GM18502 (cell line): ENCODE results near the gene RNF11.
"Not testable (repeated sequence)": the region's sequence is repeated elsewhere in the genome, so short reads cannot be mapped to it uniquely, and the experiment has no call there.

Experiments used
- ATAC-seq: cut with Tn5 transposase; IDR thresholded peaks from one replicate; pipeline ENCODE4 v1.9.1; 2021; ENCODE audit warnings: mild to moderate bottlenecking; ENCODE audit not compliant: unreplicated experiment, poor library complexity

The RNF11 gene

DNA sequence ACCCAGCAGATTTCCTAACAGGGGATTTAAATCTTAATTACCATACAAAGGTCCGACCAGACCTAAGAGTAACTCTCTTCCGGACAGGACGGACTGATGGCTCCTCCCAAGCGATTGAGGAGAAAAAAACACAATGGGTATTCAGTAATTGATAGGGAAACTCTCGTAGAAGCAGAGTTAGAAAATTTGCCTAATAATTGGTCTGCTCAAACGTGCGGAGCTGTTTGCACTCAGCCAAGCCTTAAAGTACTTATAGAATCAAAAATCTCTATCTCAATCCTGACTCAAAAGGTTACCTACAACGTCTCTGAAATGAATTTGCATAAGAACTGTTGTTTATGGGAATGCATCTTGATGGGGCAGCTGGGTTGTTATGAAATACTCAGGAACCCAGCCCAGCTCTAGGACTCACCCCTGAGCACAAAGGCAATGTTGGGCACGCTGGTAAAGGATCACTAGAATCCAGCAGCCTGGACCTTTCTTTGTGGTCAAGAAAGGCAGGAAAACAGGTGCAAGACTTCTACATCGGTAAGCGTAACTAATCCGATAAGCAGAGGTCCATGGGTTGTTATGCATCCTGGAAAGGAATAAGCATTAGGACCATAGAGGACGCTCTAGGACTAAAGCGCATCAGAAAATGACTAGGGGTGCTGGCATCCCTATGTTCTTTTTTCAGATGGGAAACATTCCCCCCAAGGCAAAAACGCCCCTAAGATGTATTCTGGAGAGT lies 8.7 kb upstream of the RNF11 start:
- ATAC-seq = not testable (repeated sequence)

DNA sequence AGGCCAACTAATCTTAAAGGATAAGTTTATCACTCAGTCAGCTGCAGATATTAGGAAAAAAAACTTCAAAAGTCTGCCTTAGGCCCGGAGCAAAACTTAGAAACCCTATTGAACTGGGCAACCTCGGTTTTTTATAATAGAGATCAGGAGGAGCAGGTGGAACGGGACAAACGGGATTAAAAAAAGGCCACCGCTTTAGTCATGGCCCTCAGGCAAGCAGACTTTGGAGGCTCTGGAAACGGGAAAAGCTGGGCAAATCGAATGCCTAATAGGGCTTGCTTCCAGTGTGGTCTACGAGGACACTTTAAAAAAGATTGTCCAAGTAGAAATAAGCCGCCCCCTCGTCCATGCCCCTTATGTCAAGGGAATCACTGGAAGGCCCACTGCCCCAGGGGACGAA lies 7.6 kb upstream of the RNF11 start:
- ATAC-seq = not testable (repeated sequence)

DNA sequence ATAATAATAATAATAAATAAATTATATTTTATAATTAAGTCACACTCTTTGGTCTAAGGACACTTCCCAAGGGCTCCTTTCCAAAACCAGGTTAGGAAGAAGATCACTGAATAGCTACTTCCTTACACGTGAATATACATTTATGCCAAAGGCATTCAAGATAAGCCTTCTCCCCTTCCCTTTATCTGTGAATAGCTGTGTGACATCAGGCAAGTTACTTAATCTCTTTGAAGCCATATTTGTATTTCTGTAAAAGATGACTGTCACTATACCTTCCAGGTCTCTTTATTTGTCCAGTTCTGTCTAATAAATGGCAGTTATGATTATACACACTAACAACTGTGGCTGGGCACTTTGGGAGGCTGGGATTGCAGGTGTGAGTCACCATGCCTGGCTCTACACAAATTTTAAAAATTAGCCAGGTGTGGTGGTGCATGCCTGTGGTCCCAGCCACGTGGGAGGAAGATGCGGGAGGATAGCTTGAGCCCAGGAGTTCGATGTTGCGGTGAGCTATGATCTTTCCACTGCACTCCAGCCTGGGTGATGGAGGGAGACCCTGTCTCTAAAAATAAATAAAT lies 5.5 kb upstream of the RNF11 start:
- ATAC-seq = no peak

DNA sequence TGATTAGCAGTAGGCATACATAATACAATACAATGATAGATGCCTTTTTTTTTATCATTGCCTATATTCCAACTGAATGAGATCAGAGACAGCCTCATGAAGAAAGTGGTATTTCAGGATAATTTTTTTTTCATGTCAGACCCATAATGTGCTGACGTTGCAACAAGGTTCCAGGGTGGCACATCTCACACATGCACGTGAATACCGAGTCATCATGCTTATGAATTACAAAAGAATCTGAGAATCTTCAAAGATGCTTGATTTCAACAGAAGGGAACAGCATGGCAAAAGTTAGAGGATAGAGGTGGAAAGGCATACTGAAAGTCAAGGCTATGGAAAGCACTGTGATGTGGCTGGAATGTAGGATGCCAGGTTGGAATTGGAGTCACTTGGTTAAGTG lies 5.0 kb upstream of the RNF11 start:
- ATAC-seq = no peak

DNA sequence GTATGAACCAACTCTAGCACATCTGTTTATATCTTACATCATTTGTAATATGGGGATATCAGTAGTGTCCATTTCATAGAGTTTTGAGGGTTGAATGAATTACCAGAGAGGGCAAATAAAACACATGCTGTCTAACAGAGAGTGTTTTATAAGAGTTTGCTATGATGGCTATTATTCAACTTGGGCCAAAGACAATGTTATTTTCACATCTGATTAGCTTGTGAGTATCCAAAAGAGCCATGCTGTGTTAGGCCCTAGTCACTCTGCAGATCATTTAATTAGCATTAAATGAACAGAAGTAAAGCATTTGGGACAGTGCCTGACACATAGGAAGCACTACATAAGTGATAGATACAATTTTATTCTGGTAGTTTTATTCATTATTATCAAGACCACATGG lies 4.2 kb upstream of the RNF11 start:
- ATAC-seq = no peak

DNA sequence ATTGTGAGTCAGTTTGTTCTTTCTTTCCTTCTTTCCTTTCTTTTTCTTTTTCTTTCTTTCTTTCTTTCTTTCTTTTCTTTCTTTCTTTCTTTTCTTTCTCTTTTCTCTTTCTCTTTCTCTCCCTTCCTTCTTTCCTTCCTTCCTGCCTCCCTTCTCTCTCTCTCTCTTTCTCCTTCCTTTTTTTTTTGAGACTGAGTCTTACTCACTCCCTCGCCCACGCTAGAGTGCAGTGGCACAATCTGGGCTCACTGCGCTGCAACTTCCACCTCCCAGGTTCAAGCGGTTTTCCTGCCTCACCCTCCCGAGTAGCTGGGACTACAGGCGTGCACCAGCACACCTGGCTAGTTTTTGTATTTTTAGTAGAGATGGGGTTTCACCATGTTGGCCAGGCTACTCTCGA lies 1.8 kb upstream of the RNF11 start:
- not testable (repeated sequence) for ATAC-seq

DNA sequence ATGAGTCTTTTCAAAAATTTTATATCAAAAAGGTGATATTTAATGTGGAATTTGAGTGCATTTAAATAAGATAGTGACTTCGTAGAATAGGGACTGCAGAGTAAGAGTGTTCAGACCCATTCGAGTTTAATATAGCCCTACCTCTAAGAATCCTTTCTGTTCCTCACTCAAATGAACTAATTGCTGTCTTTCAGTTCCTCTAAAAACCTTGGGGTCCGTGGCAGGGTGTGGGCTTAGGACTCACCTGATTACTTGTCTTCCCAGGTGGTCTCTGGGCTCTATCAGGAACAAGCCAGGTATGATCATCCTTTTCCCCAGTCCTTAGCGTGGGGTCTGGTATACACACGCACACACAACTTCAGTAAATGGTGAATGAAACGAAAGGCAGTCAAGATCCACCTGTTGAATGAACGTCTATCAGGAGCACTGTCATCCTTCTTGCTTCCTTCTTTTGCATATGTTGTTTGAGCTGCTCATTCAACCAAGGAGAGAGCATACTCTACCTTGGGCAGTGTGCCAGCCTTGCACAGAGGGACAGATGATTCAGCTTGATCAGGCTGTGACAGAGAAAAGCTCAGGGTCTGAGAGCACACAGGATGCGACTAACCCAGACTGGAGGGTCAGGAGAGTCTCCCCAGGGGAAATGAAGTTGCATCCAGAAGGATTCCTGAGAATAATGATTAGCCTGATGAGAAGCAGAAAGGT lies 1.2 kb upstream of the RNF11 start:
- ATAC-seq = peak; percentile 73

DNA sequence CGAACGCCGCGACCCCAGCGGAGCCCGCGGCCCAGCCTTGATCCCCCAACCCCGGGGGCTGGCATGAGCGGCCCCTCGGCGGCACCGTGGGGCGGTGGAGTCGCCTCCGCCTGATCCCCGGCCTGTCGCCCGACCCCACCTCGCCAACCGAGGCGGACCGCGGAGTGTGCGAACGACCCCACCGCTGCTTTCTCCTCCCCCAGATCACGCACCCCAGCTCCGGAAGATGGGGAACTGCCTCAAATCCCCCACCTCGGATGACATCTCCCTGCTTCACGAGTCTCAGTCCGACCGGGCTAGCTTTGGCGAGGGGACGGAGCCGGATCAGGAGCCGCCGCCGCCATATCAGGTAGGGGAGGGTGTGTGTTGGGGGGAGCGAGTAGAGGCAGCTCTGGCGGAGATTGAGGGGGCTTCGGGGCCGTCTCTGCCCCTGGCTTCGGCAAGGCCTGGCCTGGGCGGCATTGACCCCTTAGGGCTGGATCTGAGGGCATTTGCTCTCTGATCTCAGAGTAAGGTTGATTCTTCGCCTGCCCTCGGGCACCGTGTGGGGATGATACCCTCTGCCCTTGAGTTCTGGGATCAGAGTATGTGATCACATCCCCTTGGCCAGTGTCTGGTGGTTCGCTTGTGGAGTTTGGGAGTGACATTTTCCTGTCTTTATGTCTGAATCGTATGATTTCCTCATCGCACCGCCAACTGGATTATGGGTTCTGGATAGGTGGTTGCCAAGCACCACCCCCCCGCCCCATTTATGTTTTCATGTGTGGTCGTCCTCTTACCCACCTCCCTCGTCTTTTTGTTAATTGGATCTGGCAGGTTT lies 668 bp downstream of the RNF11 start:
- ATAC-seq = peak; percentile 24

DNA sequence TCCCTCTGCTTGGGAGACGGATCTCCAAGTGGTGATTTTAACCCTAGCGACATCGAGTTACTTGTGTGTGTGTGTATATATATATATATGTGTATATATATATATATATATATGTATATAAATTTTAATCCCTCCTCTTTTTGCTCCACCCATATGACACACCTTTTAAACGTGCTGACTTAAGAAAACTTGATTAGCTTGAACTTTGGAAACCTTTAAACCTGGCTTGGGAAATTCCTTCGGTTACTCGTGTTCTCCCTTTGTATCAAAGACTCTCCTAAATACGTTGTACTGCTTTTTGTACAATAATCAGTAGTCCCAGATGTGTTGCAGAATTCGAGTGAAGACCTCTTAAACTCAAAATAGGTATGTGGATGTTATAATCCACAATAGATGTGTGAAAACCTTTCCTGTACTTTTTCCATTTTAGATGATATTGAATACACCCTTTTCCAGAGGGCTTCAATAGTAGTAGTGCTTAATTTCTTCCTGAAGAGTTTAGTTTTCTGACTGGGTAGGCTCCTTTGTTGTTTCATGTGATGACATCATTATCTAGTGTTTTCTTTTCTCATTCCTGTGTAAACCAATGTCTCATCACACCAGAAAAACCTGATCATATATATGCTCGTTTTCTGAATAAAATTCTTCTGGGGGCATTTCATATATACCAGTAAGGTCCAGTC lies 1.4 kb downstream of the RNF11 start:
- no peak for ATAC-seq

DNA sequence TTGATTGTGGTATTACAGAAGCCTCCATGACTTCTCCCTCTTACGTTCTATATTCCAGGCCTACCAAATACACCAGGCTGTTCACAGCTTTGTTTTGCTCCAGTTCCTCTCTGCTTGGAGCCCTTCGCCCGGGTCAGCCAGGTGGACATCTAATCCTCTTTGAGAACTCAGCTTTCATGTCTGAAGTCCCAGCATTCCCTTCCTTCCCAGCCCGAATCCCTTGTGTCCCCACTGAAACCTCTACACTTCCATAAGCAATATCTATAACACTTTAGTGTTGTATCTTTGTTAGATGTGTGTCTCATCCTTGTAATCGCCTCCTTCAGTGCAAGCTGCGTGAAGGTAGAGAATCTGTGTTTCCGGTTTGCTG lies 1.9 kb downstream of the RNF11 start:
- no peak for ATAC-seq

DNA sequence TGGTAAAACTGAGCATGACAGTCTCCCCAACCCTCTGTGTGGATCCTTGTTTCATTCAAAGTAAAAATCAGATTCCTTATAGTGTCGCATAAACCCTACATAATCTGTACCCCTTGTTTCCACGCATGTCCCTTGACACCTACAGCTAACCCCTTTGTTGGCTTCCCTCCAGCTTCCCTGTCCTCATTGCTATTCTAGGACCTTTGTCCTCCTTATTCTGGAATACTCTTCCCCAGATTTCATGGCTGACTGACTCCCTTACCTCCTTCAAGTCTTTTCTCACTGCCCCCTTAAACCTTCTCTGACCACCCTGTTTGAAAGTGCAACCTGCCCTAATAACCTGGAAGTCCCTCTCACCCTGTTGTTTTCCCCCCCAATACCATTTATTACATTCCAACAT lies 4.0 kb downstream of the RNF11 start:
- no peak for ATAC-seq

DNA sequence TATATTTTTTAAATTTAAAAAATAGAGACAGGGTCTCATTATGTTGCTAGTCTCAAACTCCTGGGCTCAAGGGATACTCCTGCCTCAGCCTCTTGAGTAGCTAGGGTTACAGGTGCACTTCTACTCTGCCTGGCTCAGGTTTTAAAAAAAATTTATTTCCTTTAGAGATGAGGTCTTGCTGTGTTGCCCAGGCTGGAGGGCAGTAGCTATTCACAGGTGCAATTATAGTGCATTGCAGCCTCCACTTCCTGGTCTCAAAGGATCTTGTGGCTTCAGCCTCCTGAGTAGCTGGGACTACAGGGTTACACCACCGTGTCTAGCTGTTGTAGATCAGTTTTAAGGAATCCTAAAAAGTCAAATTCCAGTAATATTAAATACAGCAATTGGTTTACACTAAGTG lies 5.0 kb downstream of the RNF11 start:
- no peak for ATAC-seq

DNA sequence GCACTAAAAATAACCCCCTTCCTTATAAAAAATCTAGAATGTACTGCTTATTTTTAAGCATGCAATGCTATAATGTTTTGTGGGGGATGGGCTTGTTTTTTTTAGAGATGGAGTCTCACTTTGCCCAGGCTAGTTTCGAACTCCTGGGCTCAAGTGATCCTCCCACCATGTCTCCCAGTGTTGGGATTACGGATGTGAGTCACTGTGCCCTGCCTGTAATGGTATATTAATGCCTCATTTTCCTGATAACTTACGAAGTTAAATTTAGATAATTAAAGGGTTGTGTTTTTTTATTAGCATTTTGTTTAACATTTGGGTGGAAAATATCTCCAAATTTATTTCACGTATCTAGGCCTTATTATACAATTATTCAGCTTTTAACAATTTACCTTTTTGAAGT lies 6.5 kb downstream of the RNF11 start:
- ATAC-seq = no peak

DNA sequence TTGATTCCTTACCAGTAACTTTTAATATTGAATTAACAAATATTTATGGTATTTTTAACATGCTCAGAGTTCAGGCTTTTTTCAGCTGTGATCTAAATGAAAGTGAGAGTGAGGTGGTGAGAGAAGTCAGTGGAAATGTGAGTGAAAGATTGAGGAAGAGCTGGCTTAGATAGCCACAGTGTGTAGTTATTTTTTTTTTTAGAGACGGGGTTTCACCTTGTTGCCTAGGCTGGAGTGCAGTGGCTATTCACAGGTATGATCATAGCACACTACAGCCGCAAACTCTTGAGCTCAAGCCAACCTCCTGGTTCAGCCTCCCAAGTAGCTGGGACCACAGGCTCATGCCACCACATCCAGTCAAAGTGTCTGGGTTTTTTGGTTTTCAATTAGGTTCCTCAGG lies 10.9 kb downstream of the RNF11 start:
- ATAC-seq = peak; percentile 79

DNA sequence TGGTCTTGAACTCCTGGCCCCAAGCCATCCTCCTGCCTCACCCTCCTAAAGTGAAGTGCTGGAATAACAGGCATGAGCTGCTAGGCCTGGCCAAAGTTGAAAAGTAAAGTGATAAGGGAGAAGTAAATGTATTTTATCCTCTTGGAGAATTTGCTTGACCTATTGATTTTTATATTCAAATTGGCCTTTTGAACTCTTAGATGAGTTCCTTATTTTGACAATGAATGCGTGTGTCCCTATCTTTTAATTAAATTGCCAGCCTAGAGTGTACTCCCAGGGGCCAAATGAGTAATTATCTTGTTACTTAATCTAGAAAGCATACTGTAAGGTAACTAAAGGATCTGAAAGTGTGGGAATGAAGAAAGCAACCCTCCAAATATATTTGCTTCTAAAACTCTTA lies 11.4 kb downstream of the RNF11 start:
- ATAC-seq = no peak

DNA sequence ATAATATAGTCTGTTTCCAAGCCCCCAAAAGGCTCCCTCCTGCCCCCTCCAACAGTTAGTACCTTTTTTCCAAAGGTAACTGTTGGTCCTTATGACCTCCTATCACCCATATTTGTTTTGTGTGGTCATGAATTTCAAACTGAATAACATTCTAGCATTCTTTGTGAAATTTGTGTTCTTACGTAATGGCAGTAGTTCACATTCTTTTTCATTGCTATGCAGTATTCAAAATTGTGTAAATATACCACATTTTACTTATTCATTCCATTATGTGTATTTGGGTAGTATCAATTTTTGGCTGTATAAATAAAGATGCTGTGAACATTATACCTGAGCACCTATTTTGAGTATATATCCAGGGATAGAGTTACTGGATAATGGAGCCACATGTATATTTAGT lies 13.4 kb downstream of the RNF11 start:
- no peak for ATAC-seq

DNA sequence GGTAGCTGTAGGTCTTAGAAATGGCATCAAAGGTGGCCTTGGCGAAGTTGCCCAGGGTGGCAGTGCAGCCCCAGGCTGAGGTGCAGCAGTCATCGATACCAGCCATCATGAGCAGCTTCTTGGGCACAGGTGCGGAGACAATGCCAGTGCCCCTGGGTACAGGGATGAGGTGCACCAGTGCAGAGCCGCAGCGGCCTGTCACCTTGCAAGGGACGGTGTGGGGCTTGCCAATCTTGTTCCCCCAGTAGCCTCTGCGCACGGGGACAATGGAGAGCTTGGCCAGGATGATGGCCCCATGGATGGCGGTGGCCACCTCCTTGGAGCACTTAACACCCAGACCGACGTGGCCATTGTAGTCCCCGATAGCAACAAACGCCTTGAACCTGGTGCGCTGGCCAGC lies 14.7 kb downstream of the RNF11 start:
- ATAC-seq = not testable (repeated sequence)

DNA sequence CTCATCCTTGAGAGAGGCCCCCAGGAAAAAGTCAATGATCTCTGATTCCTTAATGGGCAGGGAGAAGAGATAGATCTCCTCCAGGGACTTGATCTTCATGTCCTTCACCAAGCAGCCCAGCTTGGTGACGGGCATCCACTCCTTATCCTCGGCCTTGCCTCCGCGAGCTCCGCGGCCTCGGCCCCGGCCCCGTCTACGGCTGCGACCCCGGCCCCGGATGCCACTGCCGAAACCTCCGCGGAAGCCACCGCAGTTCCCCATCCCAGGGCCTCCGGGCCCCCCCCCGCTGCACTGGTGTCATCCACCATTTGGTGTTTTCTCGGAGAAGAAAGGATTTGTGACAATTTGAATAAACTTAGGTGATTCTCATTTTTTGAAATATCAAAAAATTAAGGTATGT lies 15.1 kb downstream of the RNF11 start:
- not testable (repeated sequence) for ATAC-seq

DNA sequence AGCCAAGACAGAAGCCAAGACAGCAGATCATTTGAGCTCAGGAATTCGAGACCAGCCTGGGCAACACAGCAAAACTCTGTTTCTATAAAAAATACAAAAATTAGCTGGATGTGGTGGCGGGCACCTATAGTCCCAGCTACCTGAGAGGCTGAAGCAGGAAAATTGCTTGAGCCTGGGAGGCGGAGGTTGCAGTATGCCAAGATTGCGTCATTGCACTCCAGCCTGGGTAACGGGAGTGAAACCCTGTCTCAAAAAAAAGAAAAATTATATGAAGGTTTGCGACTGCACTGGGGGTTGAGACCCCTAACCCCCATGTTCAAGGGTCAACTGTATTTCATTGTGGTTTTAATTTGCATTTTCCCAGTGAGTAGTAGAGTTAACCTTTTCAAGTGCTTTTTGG lies 16.3 kb downstream of the RNF11 start:
- no peak for ATAC-seq

DNA sequence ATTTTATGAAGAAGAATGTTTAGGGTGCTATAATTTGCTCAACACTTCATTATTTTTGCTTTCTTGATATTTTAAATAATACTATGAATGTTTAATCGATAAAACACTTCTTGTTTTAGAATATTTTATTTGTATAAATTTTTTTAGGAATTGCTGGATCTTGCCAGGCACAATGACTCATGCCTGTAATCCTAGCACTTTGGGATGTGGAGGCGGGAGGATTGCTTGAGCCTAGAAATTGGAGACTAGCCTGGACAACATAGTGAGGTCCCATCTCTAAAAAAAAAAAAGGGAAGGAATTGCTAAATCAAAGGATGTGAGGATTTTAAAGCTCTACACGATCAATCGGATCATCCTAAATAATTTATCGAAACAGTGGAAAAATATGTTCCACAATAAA lies 17.6 kb downstream of the RNF11 start:
- no peak for ATAC-seq
